Activated CD4-positive, alpha-beta T cell treated with anti-CD3 and anti-CD28 coated beads for 24 hours (primary cell): ENCODE measurements around the gene MEX3B.
"Not testable (repeated sequence)": the region's sequence is repeated elsewhere in the genome, so short reads cannot be mapped to it uniquely, and the experiment has no call there.

Source experiments
- DNase-seq, 2 donors: peaks; one replicate each; pipeline ENCODE4 v3.0.0-alpha.2; 2020; ENCODE audit warnings: low read depth in 2 of 2

Gene MEX3B

DNA sequence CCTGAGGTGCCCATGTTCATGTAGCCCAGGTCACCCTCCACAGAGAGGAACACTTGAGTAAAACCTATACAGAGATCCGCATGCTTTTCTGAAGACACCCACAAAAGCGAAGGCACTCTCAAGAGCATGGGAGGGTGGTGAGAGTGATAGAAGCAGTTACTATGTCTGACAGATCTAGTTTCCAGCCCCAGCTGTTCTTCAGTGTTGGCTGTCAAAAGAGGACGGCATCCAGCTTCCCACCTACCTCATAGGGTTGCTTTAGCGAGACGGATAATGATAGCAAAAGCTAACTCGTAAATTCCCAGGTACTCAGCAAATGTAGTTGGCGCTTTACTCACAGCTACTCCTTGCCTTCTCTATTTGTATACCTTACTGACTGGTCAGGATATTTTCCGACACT, 3.0 kb upstream of the MEX3B start:
- DNase-seq, result no peak

DNA sequence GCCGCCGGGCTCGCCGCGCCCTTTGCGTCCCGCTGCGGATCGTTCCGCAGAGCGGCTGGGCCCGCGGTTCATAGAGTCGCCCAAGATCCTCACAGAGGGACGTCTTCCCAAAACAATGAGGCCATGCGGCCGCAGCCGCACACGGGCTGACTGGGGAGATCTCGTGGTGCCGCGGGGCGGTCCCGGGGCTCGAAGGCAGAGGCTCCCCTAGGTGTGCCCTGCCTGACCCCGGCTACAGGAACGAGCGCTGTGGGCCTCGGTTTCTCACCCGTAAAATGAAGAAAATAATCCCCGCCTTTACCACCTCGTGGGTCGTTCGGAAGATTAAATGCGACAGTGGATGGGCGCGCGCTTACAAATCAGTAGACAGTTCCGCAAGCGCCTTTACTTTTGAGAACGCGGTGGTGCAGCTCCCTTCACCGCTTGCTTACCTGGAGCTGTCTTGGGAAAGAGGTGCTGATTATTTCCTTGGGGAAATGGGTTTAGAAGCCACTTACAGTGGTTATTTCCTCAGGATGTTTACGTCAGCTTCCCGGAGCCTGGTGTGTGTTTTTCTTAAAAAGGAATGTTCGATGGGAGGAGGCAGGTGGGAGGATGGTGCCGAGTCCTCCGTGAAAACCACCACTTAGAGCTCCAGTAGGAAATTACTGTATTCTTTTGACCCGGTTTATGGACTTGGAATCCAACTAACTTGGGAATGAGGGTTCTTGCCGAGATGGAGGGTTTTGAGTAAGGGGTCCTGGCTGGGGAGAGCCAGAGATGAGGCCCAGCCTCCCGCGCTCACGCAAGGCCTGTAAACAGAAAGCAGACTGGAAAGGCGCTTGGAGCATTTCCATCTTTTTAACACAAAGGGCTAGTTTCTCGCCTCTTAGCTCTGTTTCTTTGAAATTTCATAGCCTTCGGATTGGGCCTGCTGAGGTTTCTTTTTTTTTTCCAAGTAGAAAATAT, 1.9 kb upstream of the MEX3B start:
- no peak for DNase-seq

DNA sequence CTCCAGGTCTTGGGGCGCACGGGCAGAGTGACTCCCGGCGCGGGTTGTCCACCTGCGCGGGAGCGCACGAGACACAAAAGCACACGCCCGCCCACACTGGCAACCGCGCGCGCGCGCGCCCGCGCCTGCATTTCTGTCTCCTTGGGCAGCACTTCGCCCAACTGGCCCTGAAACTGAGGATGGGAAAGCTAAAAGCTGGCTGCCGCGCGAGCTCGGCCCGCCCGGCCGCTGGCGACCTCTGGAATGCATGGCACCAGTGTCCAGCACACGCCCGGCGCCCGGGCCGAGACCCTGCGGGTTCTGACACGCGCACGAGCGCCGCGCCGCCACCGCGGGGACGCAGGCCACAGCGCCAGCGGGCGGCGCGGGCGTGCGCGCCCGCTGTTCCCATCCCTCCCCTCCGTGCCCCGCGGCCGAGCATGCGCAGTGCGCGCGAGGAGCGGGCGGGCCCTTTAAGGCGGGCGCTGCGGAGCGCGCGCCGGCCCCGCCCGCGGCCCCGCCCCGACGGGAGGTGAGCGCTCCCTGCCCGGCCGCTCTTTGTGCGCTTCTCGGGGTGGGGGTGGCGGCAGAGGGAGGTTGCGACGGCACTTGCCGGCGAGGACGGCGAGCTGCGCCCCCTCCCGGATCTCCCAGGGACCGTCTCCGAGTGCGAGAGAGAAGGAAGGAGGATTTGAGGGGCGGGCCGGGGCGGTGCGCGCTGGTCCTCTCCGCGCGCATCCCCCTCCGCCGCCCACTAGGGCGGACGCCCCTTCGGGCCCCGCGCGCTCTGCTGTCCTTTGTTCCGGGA, 1.0 kb upstream of the MEX3B start:
- peak; percentile 75 to 77 for DNase-seq

DNA sequence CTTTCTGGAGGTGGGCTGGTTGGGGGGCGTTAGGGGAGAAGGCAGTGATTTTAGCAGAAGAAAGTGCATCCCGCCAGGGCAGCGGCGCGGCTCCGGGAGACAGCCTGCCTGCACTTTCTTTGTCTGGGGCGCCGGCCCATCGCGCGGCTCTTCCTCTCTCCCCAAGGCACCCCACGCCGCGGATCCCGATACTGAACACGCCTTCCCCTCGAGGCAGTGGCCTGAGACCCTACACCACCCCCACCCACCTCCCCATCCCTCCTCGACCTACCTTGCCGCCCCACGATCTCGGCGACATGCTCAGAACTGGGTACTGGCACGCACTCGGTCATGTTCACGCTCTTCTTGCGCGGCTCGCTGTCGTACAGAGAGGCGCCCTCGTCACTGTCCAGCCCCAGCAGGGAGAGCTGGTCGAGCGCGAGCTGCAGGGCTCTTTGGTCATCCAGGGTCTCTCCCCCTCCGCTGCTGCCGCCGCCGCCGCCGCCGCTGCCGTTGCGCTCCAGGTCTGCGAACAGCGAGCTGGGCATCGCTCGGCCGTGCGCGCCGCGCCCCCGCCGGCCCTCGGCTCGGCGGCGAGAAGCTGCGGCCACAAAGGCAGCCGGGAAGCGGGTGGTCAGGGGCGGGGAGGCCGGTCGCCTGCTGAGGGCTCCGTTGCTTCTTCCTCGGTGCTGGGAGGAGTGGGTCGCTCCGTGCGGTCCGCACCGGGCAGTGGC, 483 bp downstream of the MEX3B start:
- no peak for DNase-seq

DNA sequence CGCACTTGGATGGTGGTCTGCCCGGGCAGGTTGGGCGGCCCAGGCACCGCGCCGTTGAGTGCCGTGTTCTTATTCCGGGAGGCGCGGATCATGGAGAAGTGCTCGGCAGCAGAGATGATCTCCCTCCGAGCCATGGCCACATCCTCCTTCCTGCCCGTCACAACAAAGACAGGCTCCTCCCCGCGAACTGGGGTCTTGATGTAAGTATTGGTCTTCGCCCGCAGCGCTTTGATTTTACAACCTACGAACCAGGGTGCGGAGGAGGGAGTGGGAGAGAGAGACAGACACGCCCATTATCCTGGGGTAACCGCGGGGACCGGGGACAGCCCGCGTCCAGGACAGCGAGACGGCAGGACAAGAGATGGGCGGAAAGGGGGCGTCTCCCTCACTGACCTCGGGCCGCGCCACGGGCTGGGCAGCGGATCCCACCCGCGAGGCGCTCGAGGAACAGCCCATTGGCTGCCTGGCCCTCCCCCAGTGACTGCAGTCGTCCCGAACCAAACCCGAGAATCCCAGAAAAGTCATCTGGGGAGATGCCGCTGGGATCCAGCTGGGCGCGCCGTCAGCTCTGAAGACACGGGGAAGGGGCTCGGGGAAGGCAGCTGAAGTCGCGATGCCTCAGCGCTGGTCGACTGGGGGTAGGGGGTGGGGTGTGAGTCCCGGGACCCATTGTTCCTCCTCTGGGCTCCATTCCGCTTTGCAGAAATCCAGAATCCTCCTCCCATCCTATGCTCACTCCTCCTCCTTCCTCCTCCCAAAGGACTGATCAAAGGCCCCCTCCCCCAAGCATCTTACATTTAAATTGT, 1.2 kb downstream of the MEX3B start:
- no peak for DNase-seq

DNA sequence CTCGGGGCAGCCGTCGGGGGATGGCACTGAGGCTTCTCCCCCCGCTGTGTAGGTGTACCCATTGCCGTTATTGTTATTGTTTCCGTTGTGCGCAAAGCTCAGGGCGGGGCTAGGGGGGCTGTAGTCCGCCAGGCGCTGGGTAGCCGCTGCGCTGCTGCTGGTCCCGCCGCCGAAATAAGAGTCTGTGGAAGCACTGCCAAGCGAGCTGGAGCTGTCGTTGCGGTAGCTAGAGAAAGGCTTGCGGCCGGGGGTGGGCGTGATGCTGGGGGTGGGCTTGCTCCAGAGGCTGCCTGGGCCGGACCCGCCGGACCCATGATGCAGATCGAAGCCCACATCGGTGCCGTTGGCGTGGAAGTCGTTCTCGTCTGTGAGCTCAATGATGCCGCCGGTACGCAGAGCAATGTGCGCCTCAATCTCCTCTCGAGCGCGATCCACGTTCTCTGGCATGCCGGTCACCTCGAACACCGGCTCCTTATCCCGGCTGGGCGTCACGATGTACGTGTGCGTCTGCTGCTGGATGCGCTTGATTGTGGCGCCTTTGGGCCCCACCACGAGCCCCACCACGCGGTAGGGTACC, 1.9 kb downstream of the MEX3B start:
- DNase-seq, result no peak

DNA sequence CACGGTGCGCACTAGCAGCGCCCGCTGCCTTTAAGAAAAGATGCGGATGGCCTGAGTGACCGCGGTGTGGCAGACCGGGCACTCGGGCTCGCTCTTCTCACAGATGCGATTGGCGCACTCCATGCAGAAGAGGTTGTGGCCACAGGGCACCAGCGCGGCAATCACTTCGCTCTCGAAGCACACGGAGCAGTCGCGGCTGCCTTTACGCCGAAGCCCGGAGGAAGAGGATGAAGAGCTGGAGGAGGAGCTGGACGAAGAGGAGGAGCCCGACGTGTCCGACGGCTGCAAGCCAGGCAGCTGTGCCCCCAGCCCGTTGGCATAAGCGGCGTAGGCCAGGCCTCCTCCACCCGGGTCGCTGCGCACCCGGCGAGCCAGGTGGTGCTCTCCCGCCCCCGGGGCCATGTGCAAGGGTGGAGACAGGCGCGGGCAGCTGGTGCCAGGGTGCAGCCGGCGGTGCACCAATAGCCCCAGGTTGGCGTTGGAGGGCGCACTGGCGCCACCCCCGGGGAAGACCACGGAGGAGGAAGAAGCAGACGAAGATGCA, 2.6 kb downstream of the MEX3B start:
- no peak for DNase-seq

DNA sequence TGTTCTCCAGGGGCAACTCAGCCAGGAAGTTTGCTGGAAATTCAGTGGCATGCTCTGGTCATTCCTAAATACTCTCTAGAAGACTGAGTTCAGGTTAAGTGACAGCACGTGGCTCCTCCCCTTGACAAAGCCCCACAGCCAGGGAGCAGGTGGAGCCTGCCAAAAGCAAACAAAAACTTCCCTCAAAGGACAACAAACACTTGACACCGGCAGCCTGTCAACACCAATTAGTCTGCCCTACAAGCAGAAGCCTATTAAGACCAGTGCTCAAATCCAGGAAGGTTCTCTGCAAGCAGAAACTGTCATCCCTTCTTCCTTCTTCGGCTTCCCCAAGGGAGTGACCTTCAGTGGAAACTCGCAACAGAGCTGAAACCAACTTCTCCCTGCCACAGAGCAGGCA, 5.0 kb downstream of the MEX3B start:
- DNase-seq, result no peak

DNA sequence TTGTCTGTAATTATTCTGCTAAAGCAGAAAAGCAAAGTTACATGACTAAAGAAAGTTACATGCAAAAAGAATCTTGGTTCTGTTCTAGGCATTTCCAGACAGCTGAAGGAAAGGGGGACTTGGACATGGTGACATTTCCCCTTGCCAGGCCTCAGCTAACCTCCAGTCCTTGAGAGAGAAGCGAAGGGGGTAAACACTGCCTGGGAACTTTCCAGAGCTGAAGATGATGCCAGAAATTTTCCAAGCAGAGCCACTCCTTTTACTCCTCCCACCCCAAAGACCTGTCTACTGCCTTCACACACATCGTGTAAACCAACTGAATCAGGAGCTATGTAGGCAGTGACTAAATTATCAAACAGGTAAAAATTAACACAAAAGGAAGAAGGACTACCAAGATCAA, 5.4 kb downstream of the MEX3B start:
- no peak for DNase-seq

DNA sequence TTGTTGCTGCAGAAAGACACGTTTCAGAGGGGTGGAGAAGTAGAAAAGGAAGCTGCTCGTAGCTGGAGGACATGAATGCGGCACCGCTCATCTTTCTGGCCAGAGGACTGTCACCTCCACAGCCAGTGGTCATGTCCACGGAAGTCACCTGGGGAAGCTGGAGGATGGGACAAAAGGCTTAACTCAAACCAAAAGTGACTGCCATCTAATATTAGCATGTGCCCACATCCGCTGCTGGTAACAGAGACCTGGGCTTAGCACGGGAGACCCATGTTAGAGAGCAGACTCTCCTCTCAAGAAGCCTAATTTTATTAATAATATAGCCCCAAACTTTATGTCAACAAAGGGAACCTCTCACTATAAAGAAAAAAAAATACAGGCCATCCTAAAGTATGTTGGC, 5.9 kb downstream of the MEX3B start:
- no peak for DNase-seq

DNA sequence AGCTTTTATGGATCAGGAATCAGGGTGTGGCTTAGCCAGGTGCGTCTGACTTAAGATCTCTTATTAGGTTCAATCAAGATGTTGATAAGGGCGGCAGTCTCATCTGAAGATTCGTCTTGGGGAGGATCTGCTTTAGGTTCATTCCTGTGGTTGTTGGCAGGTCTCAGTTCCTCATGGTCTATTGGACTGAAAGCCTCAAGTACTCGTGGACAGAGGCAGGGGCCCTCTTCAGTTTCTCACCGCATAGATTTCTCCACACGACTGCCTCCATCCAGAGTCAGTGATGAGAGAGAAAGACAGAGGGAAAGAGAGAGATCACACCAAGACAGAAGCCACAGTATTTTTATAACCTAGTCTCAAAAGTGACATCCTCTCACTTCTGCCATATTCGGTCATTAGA, 9.4 kb downstream of the MEX3B start:
- DNase-seq, result no peak

DNA sequence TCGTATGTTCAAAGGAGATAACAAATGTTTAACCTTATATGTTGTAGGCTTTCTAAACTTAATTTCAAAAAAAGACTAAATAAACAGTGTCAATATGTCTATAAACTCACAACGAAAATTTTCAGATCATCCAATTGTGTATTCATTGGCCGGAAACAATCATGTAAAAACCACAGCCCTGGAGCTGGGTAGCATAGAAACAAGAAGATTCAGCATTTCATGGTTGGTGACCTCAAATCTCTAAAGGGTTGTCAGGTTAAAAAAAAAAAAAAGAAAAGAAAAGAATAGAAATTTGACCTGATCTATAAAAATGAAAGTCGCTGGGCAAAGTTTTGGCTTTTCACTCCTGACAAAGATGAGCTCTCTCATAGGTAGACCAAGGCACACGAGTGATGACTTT, 13.9 kb downstream of the MEX3B start:
- no peak for DNase-seq

DNA sequence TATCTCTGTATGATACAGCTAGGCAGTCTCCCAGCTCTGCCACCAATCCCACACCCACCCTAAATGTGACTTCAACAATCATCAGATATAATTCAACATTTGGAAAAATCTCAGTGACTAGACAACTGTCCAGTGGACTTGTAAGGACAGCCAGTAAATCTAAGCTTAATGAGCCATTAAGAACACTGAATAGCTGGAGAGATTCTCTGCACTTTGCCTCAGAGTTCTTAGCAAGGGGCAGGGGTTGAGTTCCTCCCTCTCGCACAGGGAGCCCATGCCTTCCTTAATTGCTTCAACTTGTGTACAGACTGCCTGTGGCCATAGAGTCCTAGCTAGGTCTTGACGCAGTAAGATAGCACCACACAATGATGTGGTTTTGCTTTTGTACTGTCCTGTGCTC, 15.6 kb downstream of the MEX3B start:
- no peak for DNase-seq

DNA sequence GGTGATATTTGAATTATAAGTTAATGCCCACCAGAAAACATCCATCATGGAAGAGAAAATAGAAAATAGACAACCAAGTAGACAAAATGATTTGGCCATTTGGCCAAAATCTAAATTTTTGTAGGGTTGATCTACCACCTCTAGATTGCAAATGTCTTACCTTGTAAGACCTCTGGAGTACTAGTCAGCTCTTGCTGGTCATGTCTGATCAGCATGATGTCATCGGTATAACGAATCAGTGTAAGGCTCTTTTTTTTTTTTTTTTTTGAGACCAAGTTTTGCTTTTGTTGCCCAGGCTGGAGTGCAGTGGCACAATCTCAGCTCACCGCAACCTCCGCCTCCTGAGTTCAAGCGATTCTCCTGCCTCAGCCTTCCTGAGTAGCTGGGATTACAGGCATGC, 17.7 kb downstream of the MEX3B start:
- not testable (repeated sequence) for DNase-seq

DNA sequence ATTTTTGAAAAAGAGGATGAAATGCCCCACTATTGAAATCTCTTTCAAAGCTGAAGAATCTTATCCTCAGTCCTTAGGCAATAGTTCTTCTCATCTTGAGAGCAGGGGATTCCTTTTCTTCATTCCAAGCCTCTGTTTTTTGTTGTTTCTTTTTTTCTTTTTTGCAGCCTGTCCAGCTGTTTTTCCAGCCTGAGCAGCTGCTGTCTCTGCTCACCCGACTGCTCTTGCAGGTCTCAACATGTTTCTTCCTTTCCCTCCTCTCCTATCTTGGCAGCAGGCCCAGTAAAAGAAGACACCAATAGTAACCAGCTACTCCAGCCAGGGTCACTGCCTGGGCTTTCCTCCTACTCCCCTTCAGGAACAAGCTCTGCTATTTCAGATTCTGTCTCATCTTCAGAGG, 23.8 kb downstream of the MEX3B start:
- DNase-seq, result no peak

DNA sequence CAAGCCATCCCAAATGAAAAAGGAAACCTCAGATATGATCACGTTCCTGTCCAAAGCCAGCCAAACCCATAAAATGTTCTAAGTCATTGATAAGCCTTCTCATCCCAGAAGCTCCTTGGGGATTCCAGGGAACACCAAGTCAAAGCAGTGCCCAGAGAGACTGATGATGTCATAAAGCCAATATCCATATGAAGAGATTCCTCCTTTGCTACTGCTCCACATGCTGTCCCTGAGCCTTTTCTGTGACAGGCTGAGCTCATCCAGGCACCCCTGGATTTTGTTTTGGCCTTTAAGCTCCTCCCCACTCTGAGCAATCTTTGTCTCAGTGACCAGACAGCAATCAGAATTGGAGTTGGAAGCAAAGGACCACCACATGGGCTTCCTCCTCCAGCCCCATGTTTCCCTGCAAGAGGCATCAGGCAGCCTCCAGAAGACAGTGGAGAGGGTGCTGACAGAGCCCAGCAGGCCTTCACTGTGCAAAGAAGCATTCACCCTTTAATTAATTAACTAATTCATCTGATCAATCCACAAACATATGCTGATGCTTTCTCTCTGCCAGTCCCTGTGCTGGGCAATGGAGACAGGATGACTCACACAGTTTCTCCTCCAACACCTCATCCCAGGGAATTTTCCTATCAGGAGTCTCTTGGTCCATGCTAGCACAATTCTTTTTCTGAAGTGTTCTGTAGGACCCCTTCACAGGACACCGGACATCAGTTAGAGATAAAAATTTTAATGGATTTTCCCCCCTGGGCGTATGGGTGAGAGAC, 25.0 kb downstream of the MEX3B start:
- no peak for DNase-seq

DNA sequence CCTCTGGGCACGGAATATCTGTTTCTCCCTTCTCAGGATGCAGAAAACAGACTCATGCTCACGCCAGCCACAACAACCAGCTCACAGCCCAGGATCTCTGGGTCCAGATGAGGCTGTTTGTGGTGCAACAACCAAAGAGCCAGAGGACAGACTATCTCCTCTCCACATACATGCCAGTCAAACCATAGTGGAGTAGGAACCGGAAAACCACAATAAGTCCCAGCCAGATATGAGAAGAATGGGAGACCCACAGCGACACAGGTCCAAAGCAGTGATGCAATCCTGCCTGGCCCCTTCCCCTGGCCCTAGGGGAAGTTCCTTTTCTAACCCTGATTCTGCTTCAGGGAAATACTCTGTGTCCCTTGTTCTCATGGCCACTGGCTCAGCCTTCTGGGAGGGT, 27.6 kb downstream of the MEX3B start:
- DNase-seq, result no peak

DNA sequence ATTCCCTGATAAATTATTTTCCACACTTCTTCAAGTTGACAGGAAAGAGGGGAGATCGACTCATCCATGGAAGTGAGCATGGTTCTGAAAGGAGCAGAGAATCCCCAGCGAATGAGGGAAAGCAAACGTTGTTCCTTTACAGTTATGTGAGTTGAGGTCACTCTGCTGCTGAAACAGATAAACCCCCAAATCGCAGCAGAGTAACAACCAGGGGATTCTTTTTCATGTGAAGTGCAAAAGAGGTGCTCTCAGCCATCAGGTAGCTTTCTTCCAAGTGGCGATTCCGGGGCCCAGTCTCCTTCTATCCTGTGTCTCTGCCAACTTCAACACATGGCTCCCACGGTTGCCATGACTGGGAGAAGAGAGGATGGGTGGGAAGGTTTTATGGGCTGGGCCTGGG, 28.2 kb downstream of the MEX3B start:
- DNase-seq, result no peak

DNA sequence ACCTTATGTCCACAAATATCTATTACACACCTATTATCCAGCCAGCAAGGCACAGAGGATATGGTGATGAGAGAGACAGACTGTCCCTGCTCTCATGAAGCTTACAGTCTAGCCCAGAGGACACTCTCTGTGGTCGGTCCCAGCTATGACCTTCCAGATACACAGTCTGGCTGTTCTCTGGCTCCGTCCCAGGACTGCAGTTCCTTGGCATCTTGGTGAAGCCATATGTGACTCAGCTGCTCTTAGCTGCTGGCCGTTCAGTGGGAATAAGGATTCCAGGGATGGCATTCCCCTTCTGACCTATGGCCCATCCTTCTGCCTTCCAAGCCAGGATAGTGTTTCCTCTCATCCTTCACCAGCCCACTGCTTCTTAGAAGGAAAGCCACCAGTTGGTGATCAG, 30.8 kb downstream of the MEX3B start:
- DNase-seq, result no peak

DNA sequence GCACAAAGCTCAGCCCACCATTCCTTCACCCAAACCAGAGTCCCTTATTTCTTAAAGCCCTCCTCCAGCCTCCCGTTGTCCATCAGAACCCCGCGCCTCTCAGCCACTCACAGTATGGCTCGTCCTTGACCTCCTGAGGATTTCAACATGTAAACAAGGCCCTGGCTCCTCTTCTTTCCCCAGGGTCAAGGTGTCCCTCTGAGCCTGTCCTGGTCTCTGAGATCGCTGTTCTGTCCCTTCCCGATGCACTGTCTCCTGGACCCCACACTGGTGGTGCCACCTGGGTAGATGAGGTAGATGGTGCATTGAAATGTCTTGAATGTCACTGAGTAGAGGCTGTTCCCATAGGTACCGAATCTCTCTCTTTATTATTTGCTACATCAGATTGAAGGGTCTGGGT, 32.9 kb downstream of the MEX3B start:
- no peak for DNase-seq
